ENCODE data around the gene POLR3E. TPM values are rescaled to one million over a fixed set of nuclear protein-coding genes. Genes with fewer than 3 reads are reported as not detected.
A peak's percentile ranks its signal among the peaks of the same experiment; 100 is the strongest.

Gene POLR3E
- total RNA-seq, 1 experiment from 2014 or later = 103 TPM

GRCh38 chr16:22299036-22299435, 1.8 kb downstream of the POLR3E start:
- Histone ChIP-seq H3T11ph (ENCODE audit: low read length) (no peak overlapping the region), H2BK5ac (ENCODE audit: insufficient read length, low read length) (no peak overlapping the region), H3K4me2 (ENCODE audit: insufficient read depth, insufficient read length, low read length) (peak overlapping the region; percentile 96), H4K91ac (ENCODE audit: insufficient read length, low read depth, low read length) (no peak overlapping the region), H2BK12ac (ENCODE audit: insufficient read length, low read depth, low read length) (no peak overlapping the region), H2AFZ (ENCODE audit: low read length) (no peak overlapping the region), H4K5ac (ENCODE audit: insufficient read length, low read depth, low read length) (no peak overlapping the region), H3K4me1 (ENCODE audit: insufficient read depth, low read length) (no peaks in the 10 kb centered on the region), H2BK15ac (ENCODE audit: low read depth, low read length) (no peak overlapping the region), H3K23ac (ENCODE audit: insufficient read length, low read depth, low read length) (no peak overlapping the region), H4K20me1 (ENCODE audit: control insufficient read depth, insufficient read depth, insufficient read length) (no peaks in the 10 kb centered on the region), H3K79me1 (ENCODE audit: insufficient read depth, low read depth, low read length, poor library complexity, severe bottlenecking) (peaks cover 3% of the 10 kb centered on the region), H3K79me2 (ENCODE audit: insufficient read depth, low read length) (peaks cover 13% of the 10 kb centered on the region; the same call in 1 of the 2 replicates), H3K9ac (ENCODE audit: extremely low read depth, insufficient read length, low read length) (no peak overlapping the region), H3K27ac (ENCODE audit: insufficient read length, low read depth, low read length) (no peak overlapping the region), H2BK20ac (ENCODE audit: low read depth, low read length, poor library complexity, severe bottlenecking) (no peak overlapping the region), H3K23me2 (ENCODE audit: insufficient read length, low read depth, low read length, poor library complexity, severe bottlenecking) (peaks cover 5% of the 10 kb centered on the region), H3K56ac (ENCODE audit: insufficient read length, low read depth, low read length) (no peak overlapping the region), H3K18ac (ENCODE audit: insufficient read length, low read depth, low read length) (no peak overlapping the region), H3K14ac (ENCODE audit: insufficient read depth, low read length) (no peak overlapping the region), H2AK5ac (ENCODE audit: insufficient read length, low read length) (no peak overlapping the region), H3K4ac (ENCODE audit: low read depth, low read length) (no peak overlapping the region), H2BK120ac (ENCODE audit: low read depth, low read length, poor library complexity, severe bottlenecking) (no peak overlapping the region), H3K9me3 (ENCODE audit: control insufficient read depth, low read depth, low read length) (no peaks in the 10 kb centered on the region), H4K8ac (replicated peaks; ENCODE audit: insufficient read length, low read depth, low read length) (no peak overlapping the region), H3K27me3 (ENCODE audit: insufficient read depth, low read length) (no peaks in the 10 kb centered on the region)
- TF ChIP-seq CTCF (conservative IDR thresholded peaks at IDR 0.05) = no peak
- peak overlapping the region; percentile 9 to 74 (median 68); a peak in 2 of 7 replicates for H3K27ac Mint-ChIP-seq
- H3K4me3 Mint-ChIP-seq = peak overlapping the region; percentile 92 to 96
- peaks cover 2% of the 10 kb centered on the region; the same call in 1 of the 2 replicates for H3K27me3 Mint-ChIP-seq (ENCODE audit: low read depth)
- H3K36me3 Mint-ChIP-seq (ENCODE audit: insufficient read depth in 1 of 3, low read depth in 3 of 3) = peaks cover 22 to 36% (median 22%) of the 10 kb centered on the region in 3 experiments
- peaks cover 14 to 21% of the 10 kb centered on the region in 2 experiments for H3K4me1 Mint-ChIP-seq
- DNase-seq = no peak
- no peaks in the 10 kb centered on the region for H3K9me3 Mint-ChIP-seq
- WGBS (ENCODE audit: extremely low coverage, insufficient read length, low lambda C conversion rate) = no CpG with 5 or more reads among the region's 1 CpG
